BLaER1 (cell line): Measurements from ENCODE around the gene ACTL7B.
"Not testable (repeated sequence)": the region's sequence is repeated elsewhere in the genome, so short reads cannot be mapped to it uniquely, and the experiment has no call there.

Experiments
- H3K27ac ChIP-seq: shearing (Covaris generic); formaldehyde crosslinking; 2 replicates; pipeline ENCODE4 v1.8.1; 2022
- H3K27me3 ChIP-seq: shearing (Covaris generic); formaldehyde crosslinking; 2 replicates; pipeline ENCODE4 v1.8.1; 2022
- H3K36me3 ChIP-seq: shearing (Covaris generic); formaldehyde crosslinking; 2 replicates; pipeline ENCODE4 v1.8.1; 2022
- H3K4me1 ChIP-seq: shearing (Covaris generic); formaldehyde crosslinking; 2 replicates; pipeline ENCODE4 v1.8.1; 2022
- H3K4me2 ChIP-seq: shearing (Covaris generic); formaldehyde crosslinking; 2 replicates; pipeline ENCODE4 v1.8.1; 2022
- H3K4me3 ChIP-seq: shearing (Covaris generic); formaldehyde crosslinking; 2 replicates; pipeline ENCODE4 v1.8.1; 2022
- H3K9ac ChIP-seq: shearing (Covaris generic); formaldehyde crosslinking; 2 replicates; pipeline ENCODE4 v1.8.1; 2022
- H3K9me3 ChIP-seq: shearing (Covaris generic); formaldehyde crosslinking; 2 replicates; pipeline ENCODE4 v1.8.1; 2022
- H4K20me1 ChIP-seq: shearing (Covaris generic); formaldehyde crosslinking; 2 replicates; pipeline ENCODE4 v1.8.1; 2022
- Cebpa-rat ChIP-seq: shearing (Covaris generic); IDR thresholded peaks from 2 replicates; pipeline ENCODE4 v1.8.1; 2022

Gene ACTL7B

GRCh38 chr9:108857572-108857971 is 1.8 kb upstream of the ACTL7B start:
- H3K9ac ChIP-seq, result no peak overlapping the region
- H3K27me3 ChIP-seq, result no peaks in the 10 kb centered on the region
- no peak overlapping the region for H3K27ac ChIP-seq
- H3K4me3 ChIP-seq, result no peak overlapping the region
- H3K4me1 ChIP-seq, result no peaks in the 10 kb centered on the region
- H3K4me2 ChIP-seq, result no peak overlapping the region
- no peak for TF ChIP-seq Cebpa-rat
- 0 out of 2 replicates have a peak, but pooled peaks cover 7% of the 10 kb centered on the region for H3K9me3 ChIP-seq
- no peaks in the 10 kb centered on the region for H3K36me3 ChIP-seq
- no peaks in the 10 kb centered on the region for H4K20me1 ChIP-seq

GRCh38 chr9:108855529-108855886 is 278 bp downstream of the ACTL7B start:
- H3K36me3 ChIP-seq, result no peaks in the 10 kb centered on the region
- no peak overlapping the region for H3K27ac ChIP-seq
- H3K9ac ChIP-seq, result no peak overlapping the region
- 0 out of 2 replicates have a peak, but pooled peaks cover 7% of the 10 kb centered on the region for H3K9me3 ChIP-seq
- H4K20me1 ChIP-seq, result no peaks in the 10 kb centered on the region
- H3K4me1 ChIP-seq, result no peaks in the 10 kb centered on the region
- no peak for TF ChIP-seq Cebpa-rat
- H3K27me3 ChIP-seq, result no peaks in the 10 kb centered on the region
- H3K4me3 ChIP-seq, result no peak overlapping the region
- H3K4me2 ChIP-seq, result no peak overlapping the region

GRCh38 chr9:108854641-108855528 is 901 bp downstream of the ACTL7B start:
- Histone ChIP-seq H3K9ac (no peak overlapping the region), H3K36me3 (no peaks in the 10 kb centered on the region), H3K27me3 (no peaks in the 10 kb centered on the region), H3K4me2 (no peak overlapping the region), H3K4me3 (no peak overlapping the region), H3K4me1 (no peaks in the 10 kb centered on the region), H3K9me3 (0 out of 2 replicates have a peak, but pooled peaks cover 7% of the 10 kb centered on the region), H3K27ac (no peak overlapping the region), H4K20me1 (no peaks in the 10 kb centered on the region)
- no peak for TF ChIP-seq Cebpa-rat

- Histone ChIP-seq H3K4me1 (no peaks in the 10 kb centered on the region), H3K4me3 (no peak overlapping the region), H3K27ac (no peak overlapping the region), H3K36me3 (no peaks in the 10 kb centered on the region), H3K9ac (no peak overlapping the region), H3K9me3 (0 out of 2 replicates have a peak, but pooled peaks cover 7% of the 10 kb centered on the region), H3K4me2 (no peak overlapping the region), H3K27me3 (no peaks in the 10 kb centered on the region), H4K20me1 (no peaks in the 10 kb centered on the region)
- no peak for TF ChIP-seq Cebpa-rat
Measured at GRCh38 chr9:108854094-108854493, 1.7 kb downstream of the ACTL7B start.

GRCh38 chr9:108852079-108852478 is 3.7 kb downstream of the ACTL7B start:
- no peak for TF ChIP-seq Cebpa-rat
- Histone ChIP-seq H3K9ac (no peak overlapping the region), H3K4me1 (peaks cover 8% of the 10 kb centered on the region; the same call in 1 of the 2 replicates), H3K36me3 (no peaks in the 10 kb centered on the region), H3K4me2 (no peak overlapping the region), H3K4me3 (no peak overlapping the region), H3K9me3 (0 out of 2 replicates have a peak, but pooled peaks cover 7% of the 10 kb centered on the region), H4K20me1 (no peaks in the 10 kb centered on the region), H3K27ac (no peak overlapping the region), H3K27me3 (no peaks in the 10 kb centered on the region)

GRCh38 chr9:108851138-108851537 is 4.6 kb downstream of the ACTL7B start:
- 0 out of 2 replicates have a peak, but pooled peaks cover 7% of the 10 kb centered on the region for H3K9me3 ChIP-seq
- no peak overlapping the region for H3K27ac ChIP-seq
- H3K4me1 ChIP-seq, result peaks cover 16% of the 10 kb centered on the region
- H3K36me3 ChIP-seq, result no peaks in the 10 kb centered on the region
- no peak overlapping the region for H3K4me2 ChIP-seq
- H3K9ac ChIP-seq, result no peak overlapping the region
- H3K27me3 ChIP-seq, result no peaks in the 10 kb centered on the region
- H4K20me1 ChIP-seq, result no peaks in the 10 kb centered on the region
- no peak overlapping the region for H3K4me3 ChIP-seq
- TF ChIP-seq Cebpa-rat, result no peak

- TF ChIP-seq Cebpa-rat, result no peak
- no peaks in the 10 kb centered on the region for H3K36me3 ChIP-seq
- peaks cover 23% of the 10 kb centered on the region for H3K4me1 ChIP-seq
- H3K4me2 ChIP-seq, result no peak overlapping the region
- H3K9me3 ChIP-seq, result 0 out of 2 replicates have a peak, but pooled peaks cover 7% of the 10 kb centered on the region
- no peak overlapping the region for H3K27ac ChIP-seq
- H4K20me1 ChIP-seq, result no peaks in the 10 kb centered on the region
- no peaks in the 10 kb centered on the region for H3K27me3 ChIP-seq
- H3K4me3 ChIP-seq, result no peak overlapping the region
- H3K9ac ChIP-seq, result no peak overlapping the region
Measured at GRCh38 chr9:108850293-108850897, 5.4 kb downstream of the ACTL7B start.

GRCh38 chr9:108848296-108848695 is 7.5 kb downstream of the ACTL7B start:
- H3K4me2 ChIP-seq, H3K4me3 ChIP-seq, H4K20me1 ChIP-seq, H3K27ac ChIP-seq, H3K36me3 ChIP-seq, H3K9me3 ChIP-seq, H3K27me3 ChIP-seq, H3K9ac ChIP-seq: not testable (repeated sequence)
- peaks cover 35% of the 10 kb centered on the region for H3K4me1 ChIP-seq

GRCh38 chr9:108845947-108846346 is 9.8 kb downstream of the ACTL7B start:
- Histone ChIP-seq H3K4me2 (peak overlapping the region; percentile 44), H4K20me1 (no peaks in the 10 kb centered on the region), H3K4me1 (peaks cover 51% of the 10 kb centered on the region), H3K36me3 (no peaks in the 10 kb centered on the region), H3K27ac (no peak overlapping the region), H3K9me3 (no peaks in the 10 kb centered on the region), H3K9ac (no peak overlapping the region), H3K27me3 (no peaks in the 10 kb centered on the region), H3K4me3 (no peak overlapping the region)
- TF ChIP-seq Cebpa-rat, result no peak

GRCh38 chr9:108845507-108845906 is 10.3 kb downstream of the ACTL7B start:
- Histone ChIP-seq H3K36me3 (no peaks in the 10 kb centered on the region), H3K9me3 (no peaks in the 10 kb centered on the region), H3K4me2 (peak overlapping the region; percentile 44), H4K20me1 (no peaks in the 10 kb centered on the region), H3K4me3 (no peak overlapping the region), H3K27ac (no peak overlapping the region), H3K4me1 (peaks cover 51% of the 10 kb centered on the region), H3K9ac (no peak overlapping the region), H3K27me3 (no peaks in the 10 kb centered on the region)
- TF ChIP-seq Cebpa-rat, result no peak
